SK-N-SH (cell line): Measurements from ENCODE around the gene BHMT. TPM values are rescaled to one million over a fixed set of nuclear protein-coding genes. Genes with fewer than 3 reads are reported as not detected.

Source experiments
- CTCF ChIA-PET: fragments of 300-600, 350-600 bp; formaldehyde crosslinking; extraction: SDS; loops from one replicate; lab custom pipeline; 2021; lab: Yijun Ruan, JAX
- POLR2A ChIA-PET: fragments of 350-600 bp; sonication (Branson Sonifier 250); formaldehyde crosslinking; extraction: SDS; loops from one replicate; lab custom pipeline; 2020; ENCODE audit warnings: antibody characterized with exemption, inconsistent platforms; lab: Yijun Ruan, JAX
- DNase-seq: peaks from one replicate; pipeline ENCODE4 v3.0.0; 2012
- H2AFZ ChIP-seq: fragments of 200-600 bp; sonication (generic); 2 replicates; pipeline ENCODE4 v1.8.1; 2016; ENCODE audit warnings: antibody characterized with exemption, mild to moderate bottlenecking, low read depth
- H3F3A ChIP-seq: fragments of 200-600 bp; sonication (generic); replicated peaks from 2 replicates; pipeline ENCODE3; 2016; ENCODE audit warnings: antibody characterized with exemption, mild to moderate bottlenecking; ENCODE audit not compliant: insufficient read depth
- H3K27ac ChIP-seq, 2 experiments: fragments of 200-500 bp in 1 of 2; fragments of 200-600 bp in 1 of 2; sonication (Bioruptor generic) in 1 of 2; sonication (generic), shearing (Covaris generic) in 1 of 2; 2 replicates each; pipeline versions ENCODE4 v1.5.1 to v1.6.1; 2014 to 2016; ENCODE audit warnings: low read depth in 2 of 2, inconsistent platforms in 1 of 2, low read length in 1 of 2, mild to moderate bottlenecking in 1 of 2, mixed read lengths in 1 of 2
- H3K27me3 ChIP-seq: fragments of 200-600 bp; sonication (generic), shearing (Covaris generic); 2 replicates; pipeline ENCODE4 v1.6.1; 2016; ENCODE audit warnings: mixed run types; ENCODE audit not compliant: insufficient read depth
- H3K36me3 ChIP-seq, 2 experiments: fragments of 200-500 bp in 1 of 2; fragments of 200-600 bp in 1 of 2; sonication (Bioruptor generic) in 1 of 2; sonication (generic) in 1 of 2; replicated peaks in 1 of 2; 2 replicates each; pipeline versions ENCODE3 to v1.5.1; 2014 to 2016; ENCODE audit warnings: low read length in 1 of 2, mild to moderate bottlenecking in 1 of 2; ENCODE audit not compliant: insufficient read depth in 2 of 2, control insufficient read depth in 1 of 2
- H3K4me1 ChIP-seq, 2 experiments: fragments of 200-500 bp in 1 of 2; fragments of 200-600 bp in 1 of 2; sonication (Bioruptor generic) in 1 of 2; sonication (generic), shearing (Covaris generic) in 1 of 2; 2 replicates each; pipeline versions ENCODE4 v1.5.1 to v1.6.1; 2014 to 2016; ENCODE audit warnings: low read depth in 1 of 2, low read length in 1 of 2, mixed run types in 1 of 2; ENCODE audit not compliant: insufficient read depth in 2 of 2, control insufficient read depth in 1 of 2
- H3K4me2 ChIP-seq: fragments of 200-600 bp; sonication (generic), shearing (Covaris generic); 2 replicates; pipeline ENCODE4 v1.6.1; 2017; ENCODE audit warnings: mixed run types
- H3K4me3 ChIP-seq, 2 experiments: fragments of 200-500 bp in 1 of 2; fragments of 200-600 bp in 1 of 2; sonication (Bioruptor generic) in 1 of 2; sonication (generic), shearing (Covaris generic) in 1 of 2; 2 replicates each; pipeline versions ENCODE4 v1.5.1 to v1.8.1; 2014 to 2016; ENCODE audit warnings: low read depth in 2 of 2, inconsistent platforms in 1 of 2, low read length in 1 of 2, mild to moderate bottlenecking in 1 of 2, mixed read lengths in 1 of 2, moderate library complexity in 1 of 2
- H3K79me2 ChIP-seq: fragments of 200-600 bp; sonication (generic); 2 replicates; pipeline ENCODE4 v1.8.1; 2017; ENCODE audit warnings: mild to moderate bottlenecking; ENCODE audit not compliant: insufficient read depth
- H3K9ac ChIP-seq: fragments of 200-600 bp; sonication (generic); 2 replicates; pipeline ENCODE4 v1.6.1; 2017; ENCODE audit warnings: mixed run types
- H3K9me2 ChIP-seq: fragments of 200-600 bp; sonication (generic); 2 replicates; pipeline ENCODE4 v1.6.1; 2017; ENCODE audit warnings: mixed run types
- H3K9me3 ChIP-seq: fragments of 200-600 bp; sonication (generic); 2 replicates; pipeline ENCODE4 v1.6.1; 2017; ENCODE audit warnings: mixed run types, mild to moderate bottlenecking, moderate library complexity
- H4K20me1 ChIP-seq: fragments of 200-600 bp; sonication (generic); 2 replicates; pipeline ENCODE4 v1.6.1; 2017; ENCODE audit warnings: mild to moderate bottlenecking, mixed run types; ENCODE audit not compliant: insufficient read depth
- CHD2 ChIP-seq: fragments of 150-350 bp; IDR thresholded peaks from 2 replicates; pipeline ENCODE4 v1.6.1; 2018; ENCODE audit warnings: low read length; ENCODE audit not compliant: partially characterized antibody
- EP300 ChIP-seq, 2 experiments: IDR thresholded peaks; 2 replicates each; pipeline versions ENCODE4 v1.4.0 to v1.6.1; 2012; ENCODE audit warnings: borderline replicate concordance in 1 of 2, low read depth in 1 of 2, low read length in 1 of 2
- FOSL2 ChIP-seq: IDR thresholded peaks from 2 replicates; pipeline ENCODE4 v1.4.0; 2012; ENCODE audit warnings: low read depth, mild to moderate bottlenecking, moderate library complexity, borderline replicate concordance
- IRF3 ChIP-seq: fragments of 150-350 bp; IDR thresholded peaks from 2 replicates; pipeline ENCODE4 v1.6.1; 2016; ENCODE audit warnings: mild to moderate bottlenecking, low read depth, low read length
- WGBS: methylation state at CpG from one replicate; pipeline ENCODE4 v1.1.6; 2017; ENCODE audit warnings: low lambda C conversion rate; 5-methylcytosine and 5-hydroxymethylcytosine counted together
- polyA plus RNA-seq, 3 experiments: library from polyadenylated mRNA; depleted of rRNA; stranded (reverse); fragments of >200 nt; gene quantifications; 2 replicates each; pipeline ENCODE4 v1.2.3, GENCODE V29; 2012
- TF ChIP-seq, protein P1 (sequence below): fragments of 150-350 bp; IDR thresholded peaks from 2 replicates; pipeline ENCODE4 v1.6.1; 2017; ENCODE audit warnings: antibody characterized with exemption, low read length, low read depth, borderline replicate concordance
- TF ChIP-seq, protein P2 (sequence below): IDR thresholded peaks from 2 replicates; pipeline ENCODE4 v1.6.1; 2012; ENCODE audit warnings: mild to moderate bottlenecking, low read depth, low read length, moderate library complexity

The BHMT gene
- polyA plus RNA-seq, 1 of the 3 experiments (the other 2 are of a cell fraction), result not detected

- TF ChIP-seq FOSL2, result no peak
- TF ChIP-seq, protein P1, sequence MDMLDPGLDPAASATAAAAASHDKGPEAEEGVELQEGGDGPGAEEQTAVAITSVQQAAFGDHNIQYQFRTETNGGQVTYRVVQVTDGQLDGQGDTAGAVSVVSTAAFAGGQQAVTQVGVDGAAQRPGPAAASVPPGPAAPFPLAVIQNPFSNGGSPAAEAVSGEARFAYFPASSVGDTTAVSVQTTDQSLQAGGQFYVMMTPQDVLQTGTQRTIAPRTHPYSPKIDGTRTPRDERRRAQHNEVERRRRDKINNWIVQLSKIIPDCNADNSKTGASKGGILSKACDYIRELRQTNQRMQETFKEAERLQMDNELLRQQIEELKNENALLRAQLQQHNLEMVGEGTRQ, result no peak
- TF ChIP-seq, protein P2, sequence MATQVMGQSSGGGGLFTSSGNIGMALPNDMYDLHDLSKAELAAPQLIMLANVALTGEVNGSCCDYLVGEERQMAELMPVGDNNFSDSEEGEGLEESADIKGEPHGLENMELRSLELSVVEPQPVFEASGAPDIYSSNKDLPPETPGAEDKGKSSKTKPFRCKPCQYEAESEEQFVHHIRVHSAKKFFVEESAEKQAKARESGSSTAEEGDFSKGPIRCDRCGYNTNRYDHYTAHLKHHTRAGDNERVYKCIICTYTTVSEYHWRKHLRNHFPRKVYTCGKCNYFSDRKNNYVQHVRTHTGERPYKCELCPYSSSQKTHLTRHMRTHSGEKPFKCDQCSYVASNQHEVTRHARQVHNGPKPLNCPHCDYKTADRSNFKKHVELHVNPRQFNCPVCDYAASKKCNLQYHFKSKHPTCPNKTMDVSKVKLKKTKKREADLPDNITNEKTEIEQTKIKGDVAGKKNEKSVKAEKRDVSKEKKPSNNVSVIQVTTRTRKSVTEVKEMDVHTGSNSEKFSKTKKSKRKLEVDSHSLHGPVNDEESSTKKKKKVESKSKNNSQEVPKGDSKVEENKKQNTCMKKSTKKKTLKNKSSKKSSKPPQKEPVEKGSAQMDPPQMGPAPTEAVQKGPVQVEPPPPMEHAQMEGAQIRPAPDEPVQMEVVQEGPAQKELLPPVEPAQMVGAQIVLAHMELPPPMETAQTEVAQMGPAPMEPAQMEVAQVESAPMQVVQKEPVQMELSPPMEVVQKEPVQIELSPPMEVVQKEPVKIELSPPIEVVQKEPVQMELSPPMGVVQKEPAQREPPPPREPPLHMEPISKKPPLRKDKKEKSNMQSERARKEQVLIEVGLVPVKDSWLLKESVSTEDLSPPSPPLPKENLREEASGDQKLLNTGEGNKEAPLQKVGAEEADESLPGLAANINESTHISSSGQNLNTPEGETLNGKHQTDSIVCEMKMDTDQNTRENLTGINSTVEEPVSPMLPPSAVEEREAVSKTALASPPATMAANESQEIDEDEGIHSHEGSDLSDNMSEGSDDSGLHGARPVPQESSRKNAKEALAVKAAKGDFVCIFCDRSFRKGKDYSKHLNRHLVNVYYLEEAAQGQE, result no peak
These were observed 17.8 kb upstream of the BHMT start (continued) for GRCh38 chr5:79093762-79094161.

- H3K9ac ChIP-seq, result no peak overlapping the region
- no peak for TF ChIP-seq EP300 (IDR thresholded peaks at IDR 0.05; ENCODE audit: borderline replicate concordance in 1 of 2, low read depth in 1 of 2, low read length in 1 of 2)
- no peak for TF ChIP-seq CHD2
- no peak for TF ChIP-seq IRF3
- TF ChIP-seq, protein P2, result no peak
- no peaks in the 10 kb centered on the region for H4K20me1 ChIP-seq
- ChIA-PET CTCF (interaction anchor here (0.8 to 3.7 kb wide), 7 partner anchors 8 to 83 kb away, joined by 3 to 24 read pairs (median 4); no protein-coding TSS in a partner anchor), POLR2A (no interaction called here)
- no peak overlapping the region for H2AFZ ChIP-seq
- peaks cover 3% of the 10 kb centered on the region; the same call in 1 of the 2 replicates for H3K27me3 ChIP-seq
- H3K9me2 ChIP-seq, result no peaks in the 10 kb centered on the region
- H3K4me3 ChIP-seq, result no peak overlapping the region
- H3K36me3 ChIP-seq, result no peaks in the 10 kb centered on the region
- WGBS, result 88% methylated on average over 2 of the region's 2 CpGs
- peaks cover 0 to 14% of the 10 kb centered on the region in 2 experiments; a peak in 2 of 4 replicates for H3K4me1 ChIP-seq
- no peaks in the 10 kb centered on the region for H3F3A ChIP-seq
- no peak overlapping the region for H3K4me2 ChIP-seq
- H3K79me2 ChIP-seq, result no peaks in the 10 kb centered on the region
- no peak for DNase-seq
- H3K27ac ChIP-seq, result no peak overlapping the region
- no peaks in the 10 kb centered on the region for H3K9me3 ChIP-seq
These were observed 5.7 kb upstream of the BHMT start for GRCh38 chr5:79105868-79106267.
